Activated CD8-positive, alpha-beta T cell treated with anti-CD3 and anti-CD28 coated beads for 36 hours (primary cell): ENCODE results near the gene MSMP. TPM values are rescaled to one million over a fixed set of nuclear protein-coding genes. Genes with fewer than 3 reads are reported as not detected.

ENCODE experiments used
- ATAC-seq: fragments of 200-7000 bp; cut with Tn5 transposase; one replicate; pipeline ENCODE4 v1.10.0; 2021; ENCODE audit warnings: mild to moderate bottlenecking, moderate library complexity
- CTCF ChIA-PET: fragments of 350-600 bp; sonication (Branson Sonifier 250); formaldehyde crosslinking; loops from one replicate; lab custom pipeline; 2021; ENCODE audit warnings: antibody characterized with exemption; lab: Charles Lee
- POLR2A ChIA-PET: fragments of 350-600 bp; sonication (Branson Sonifier 250); formaldehyde crosslinking; loops from one replicate; lab custom pipeline; 2021; ENCODE audit warnings: antibody characterized with exemption; lab: Charles Lee
- DNase-seq: peaks from one replicate; pipeline ENCODE4 v3.0.0-alpha.2; 2020
- H3K27ac Mint-ChIP-seq: one replicate; pipeline ENCODE4 v1.8.0; 2021; ENCODE audit warnings: mild to moderate bottlenecking, mixed read lengths
- H3K27me3 Mint-ChIP-seq: one replicate; pipeline ENCODE4 v1.8.0; 2021; ENCODE audit warnings: mixed read lengths
- H3K36me3 Mint-ChIP-seq: one replicate; pipeline ENCODE4 v1.8.0; 2021; ENCODE audit warnings: low read depth, mixed read lengths
- H3K4me1 Mint-ChIP-seq: one replicate; pipeline ENCODE4 v1.8.0; 2021; ENCODE audit warnings: low read depth, mixed read lengths
- H3K4me3 Mint-ChIP-seq: one replicate; pipeline ENCODE4 v1.8.0; 2021; ENCODE audit warnings: mild to moderate bottlenecking, moderate library complexity, mixed read lengths
- H3K9me3 Mint-ChIP-seq: one replicate; pipeline ENCODE4 v1.8.0; 2021; ENCODE audit warnings: mixed read lengths
- CTCF ChIP-seq: fragments of 200-600 bp; IDR thresholded peaks from one replicate; pipeline ENCODE4 v1.8.0; 2022; ENCODE audit warnings: antibody characterized with exemption, mild to moderate bottlenecking
- intact Hi-C: fragments of 100-400 bp; cut with micrococcal nuclease; formaldehyde crosslinking; loops from one replicate; pipeline ENCODE4 v1.10.0; 2022
- total RNA-seq, 2 experiments: library from RNA; stranded (reverse); gene quantifications; one replicate each; pipeline ENCODE4 v1.2.3, GENCODE V29; 2021

Gene MSMP
- total RNA-seq, 2 experiments from 2014 or later: 0.59 to 0.67 TPM

GRCh38 chr9:35756275-35757225 lies 2.5 kb upstream of the MSMP start:
- peak overlapping the region; percentile 95 for H3K4me3 Mint-ChIP-seq

GRCh38 chr9:35755071-35755470 lies 995 bp upstream of the MSMP start:
- no peaks in the 10 kb centered on the region for H3K9me3 Mint-ChIP-seq
- H3K27ac Mint-ChIP-seq: no peak overlapping the region
- POLR2A ChIA-PET: interaction anchor here (1.4 kb wide), 1 partner anchor 23 kb away, joined by 5 read pairs; the partner anchor contains the start of genes CREB3 and TLN1
- TF ChIP-seq CTCF: no peak
- H3K4me1 Mint-ChIP-seq: peaks cover 30% of the 10 kb centered on the region
- ATAC-seq: no peak
- CTCF ChIA-PET: interaction anchor here (0.6 to 3.1 kb wide), 9 partner anchors 9 to 148 kb away, joined by 3 to 25 read pairs (median 5); partner anchors contain the start of genes CREB3, SPAG8 and TLN1
- H3K27me3 Mint-ChIP-seq: no peaks in the 10 kb centered on the region
- peaks cover 11% of the 10 kb centered on the region for H3K36me3 Mint-ChIP-seq
- no peak for DNase-seq
- H3K4me3 Mint-ChIP-seq: no peak overlapping the region
- intact Hi-C loops: no loop called here

More at GRCh38 chr9:35756275-35757225, 2.5 kb upstream of the MSMP start:
- Mint-ChIP-seq H3K36me3 (peaks cover 17% of the 10 kb centered on the region), H3K9me3 (no peaks in the 10 kb centered on the region), H3K27ac (peak overlapping the region; percentile 96), H3K4me1 (peaks cover 38% of the 10 kb centered on the region), H3K27me3 (no peaks in the 10 kb centered on the region)
- DNase-seq: peak; percentile 88
- CTCF ChIA-PET: interaction anchor here (0.7 to 3.1 kb wide), 26 partner anchors 9 to 125 kb away, joined by 3 to 25 read pairs (median 4); partner anchors contain the start of genes CCDC107, CREB3, RMRP and SPAG8
- intact Hi-C loops: no loop called here
- peak; percentile 95 for ATAC-seq
- POLR2A ChIA-PET: interaction anchor here (0.6 to 1.5 kb wide), 10 partner anchors 9 to 1723 kb away, joined by 3 to 5 read pairs (median 3); no protein-coding TSS in a partner anchor
- TF ChIP-seq CTCF: peak; percentile 85

GRCh38 chr9:35753466-35753865 lies 610 bp downstream of the MSMP start:
- H3K4me1 Mint-ChIP-seq: peaks cover 20% of the 10 kb centered on the region
- TF ChIP-seq CTCF: no peak
- H3K4me3 Mint-ChIP-seq: no peak overlapping the region
- POLR2A ChIA-PET: interaction anchor here (0.9 to 1.4 kb wide), 2 partner anchors 22 to 61 kb away, joined by 3 to 5 read pairs; partner anchors contain the start of genes CREB3 and TLN1
- H3K36me3 Mint-ChIP-seq: peaks cover 7% of the 10 kb centered on the region
- intact Hi-C loops: no loop called here
- H3K9me3 Mint-ChIP-seq: no peaks in the 10 kb centered on the region
- no peaks in the 10 kb centered on the region for H3K27me3 Mint-ChIP-seq
- ATAC-seq: no peak
- CTCF ChIA-PET: interaction anchor here (1.2 to 2.0 kb wide), 4 partner anchors 18 to 57 kb away, joined by 3 to 6 read pairs (median 4); no protein-coding TSS in a partner anchor
- H3K27ac Mint-ChIP-seq: no peak overlapping the region
- no peak for DNase-seq

GRCh38 chr9:35750256-35750531 lies 3.9 kb downstream of the MSMP start:
- H3K27ac Mint-ChIP-seq: peak overlapping the region; percentile 88
- H3K9me3 Mint-ChIP-seq: no peaks in the 10 kb centered on the region
- ChIA-PET CTCF (interaction anchor here (0.8 to 3.1 kb wide), 10 partner anchors 10 to 146 kb away, joined by 3 to 11 read pairs (median 4); partner anchors contain the start of gene HINT2), POLR2A (interaction anchor here (1.1 to 1.2 kb wide), 2 partner anchors 18 to 21 kb away, joined by 3 to 4 read pairs; partner anchors contain the start of genes CREB3 and TLN1)
- DNase-seq: no peak
- TF ChIP-seq CTCF: no peak
- ATAC-seq: no peak
- H3K4me3 Mint-ChIP-seq: peak overlapping the region; percentile 94
- H3K4me1 Mint-ChIP-seq: peaks cover 28% of the 10 kb centered on the region
- intact Hi-C loops: no loop called here
- H3K36me3 Mint-ChIP-seq: peaks cover 15% of the 10 kb centered on the region
- no peaks in the 10 kb centered on the region for H3K27me3 Mint-ChIP-seq
